ENCODE measurements around the gene LRP5.

DNA sequence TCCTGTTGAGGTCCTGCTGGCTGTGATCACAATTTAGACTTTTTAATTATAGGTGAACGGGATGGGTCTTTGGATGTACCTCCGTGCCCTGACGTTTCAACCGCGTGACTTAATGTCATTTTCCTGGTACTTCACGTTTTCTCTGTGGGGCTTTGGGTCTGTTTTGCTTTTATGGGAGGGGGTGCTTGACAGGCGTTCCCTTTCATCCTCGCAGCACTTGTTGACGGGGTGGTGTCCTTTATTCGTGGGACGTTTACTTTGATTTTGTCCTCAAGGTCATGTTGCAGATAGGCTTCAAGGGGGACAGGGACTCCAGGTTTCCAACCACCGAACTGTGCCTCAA is 149.2 kb downstream of the LRP5 start:
- TF ChIP-seq, protein P1, sequence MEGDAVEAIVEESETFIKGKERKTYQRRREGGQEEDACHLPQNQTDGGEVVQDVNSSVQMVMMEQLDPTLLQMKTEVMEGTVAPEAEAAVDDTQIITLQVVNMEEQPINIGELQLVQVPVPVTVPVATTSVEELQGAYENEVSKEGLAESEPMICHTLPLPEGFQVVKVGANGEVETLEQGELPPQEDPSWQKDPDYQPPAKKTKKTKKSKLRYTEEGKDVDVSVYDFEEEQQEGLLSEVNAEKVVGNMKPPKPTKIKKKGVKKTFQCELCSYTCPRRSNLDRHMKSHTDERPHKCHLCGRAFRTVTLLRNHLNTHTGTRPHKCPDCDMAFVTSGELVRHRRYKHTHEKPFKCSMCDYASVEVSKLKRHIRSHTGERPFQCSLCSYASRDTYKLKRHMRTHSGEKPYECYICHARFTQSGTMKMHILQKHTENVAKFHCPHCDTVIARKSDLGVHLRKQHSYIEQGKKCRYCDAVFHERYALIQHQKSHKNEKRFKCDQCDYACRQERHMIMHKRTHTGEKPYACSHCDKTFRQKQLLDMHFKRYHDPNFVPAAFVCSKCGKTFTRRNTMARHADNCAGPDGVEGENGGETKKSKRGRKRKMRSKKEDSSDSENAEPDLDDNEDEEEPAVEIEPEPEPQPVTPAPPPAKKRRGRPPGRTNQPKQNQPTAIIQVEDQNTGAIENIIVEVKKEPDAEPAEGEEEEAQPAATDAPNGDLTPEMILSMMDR (conservative IDR thresholded peaks at IDR 0.05; ENCODE audit: low read length), result no peak
- no peak for TF ChIP-seq EZH2phosphoT487 (IDR thresholded peaks at IDR 0.05; ENCODE audit: borderline replicate concordance)

All from Loucy (cell line).